ENCODE measurements around the gene PSMA4.

PSMA4 gene

GRCh38 chr15:78570710-78571109, 30.5 kb downstream of the PSMA4 start:
- Histone ChIP-seq H3K4me3 (ENCODE audit: low read depth in 1 of 2, low read length in 2 of 2) (no peak overlapping the region), H3K9ac (ENCODE audit: low read depth in 1 of 2, low read length in 2 of 2) (no peak overlapping the region), H3K36me3 (ENCODE audit: control insufficient read depth in 1 of 2, insufficient read depth in 2 of 2, low read length in 2 of 2) (no peaks in the 10 kb centered on the region), H3K27ac (ENCODE audit: low read depth, low read length) (no peak overlapping the region), H3K27me3 (ENCODE audit: control insufficient read depth in 1 of 2, insufficient read depth in 2 of 2, low read length in 2 of 2) (peaks cover 4 to 6% of the 10 kb centered on the region in 2 donors), H3K4me1 (ENCODE audit: control insufficient read depth in 1 of 2, insufficient read depth in 2 of 2, low read length in 2 of 2) (peaks cover 6 to 10% of the 10 kb centered on the region in 2 donors), H3K9me3 (ENCODE audit: control insufficient read depth in 1 of 2, low read length in 2 of 2) (no peaks in the 10 kb centered on the region)

- Histone ChIP-seq H3K9me3 (ENCODE audit: control insufficient read depth in 1 of 2, low read length in 2 of 2) (no peaks in the 10 kb centered on the region), H3K4me1 (ENCODE audit: control insufficient read depth in 1 of 2, insufficient read depth in 2 of 2, low read length in 2 of 2) (peaks cover 0 to 4% of the 10 kb centered on the region in 2 donors), H3K36me3 (ENCODE audit: control insufficient read depth in 1 of 2, insufficient read depth in 2 of 2, low read length in 2 of 2) (no peaks in the 10 kb centered on the region), H3K9ac (ENCODE audit: low read depth in 1 of 2, low read length in 2 of 2) (no peak overlapping the region), H3K4me3 (ENCODE audit: low read depth in 1 of 2, low read length in 2 of 2) (no peak overlapping the region), H3K27me3 (ENCODE audit: control insufficient read depth in 1 of 2, insufficient read depth in 2 of 2, low read length in 2 of 2) (peaks cover 2 to 4% of the 10 kb centered on the region in 2 donors), H3K27ac (ENCODE audit: low read depth, low read length) (no peak overlapping the region)
These were observed 31.1 kb downstream of the PSMA4 start for GRCh38 chr15:78571382-78571781.

GRCh38 chr15:78573416-78573815, 33.2 kb downstream of the PSMA4 start:
- Histone ChIP-seq H3K9me3 (ENCODE audit: control insufficient read depth in 1 of 2, low read length in 2 of 2) (no peaks in the 10 kb centered on the region), H3K4me3 (ENCODE audit: low read depth in 1 of 2, low read length in 2 of 2) (no peak overlapping the region), H3K27me3 (ENCODE audit: control insufficient read depth in 1 of 2, insufficient read depth in 2 of 2, low read length in 2 of 2) (peaks cover 0 to 4% of the 10 kb centered on the region in 2 donors), H3K4me1 (ENCODE audit: control insufficient read depth in 1 of 2, insufficient read depth in 2 of 2, low read length in 2 of 2) (no peaks in the 10 kb centered on the region), H3K27ac (ENCODE audit: low read depth, low read length) (no peak overlapping the region), H3K36me3 (ENCODE audit: control insufficient read depth in 1 of 2, insufficient read depth in 2 of 2, low read length in 2 of 2) (no peaks in the 10 kb centered on the region), H3K9ac (ENCODE audit: low read depth in 1 of 2, low read length in 2 of 2) (no peak overlapping the region)

GRCh38 chr15:78574944-78575343, 34.7 kb downstream of the PSMA4 start:
- no peak overlapping the region for H3K27ac ChIP-seq (ENCODE audit: low read depth, low read length)

GRCh38 chr15:78597583-78597982, 57.3 kb downstream of the PSMA4 start:
- H3K27me3 ChIP-seq (ENCODE audit: control insufficient read depth in 1 of 2, insufficient read depth in 2 of 2, low read length in 2 of 2), result no peaks in the 10 kb centered on the region
- no peak overlapping the region for H3K9ac ChIP-seq (ENCODE audit: low read depth in 1 of 2, low read length in 2 of 2)
- H3K4me3 ChIP-seq (ENCODE audit: low read depth in 1 of 2, low read length in 2 of 2), result no peak overlapping the region
- H3K36me3 ChIP-seq (ENCODE audit: control insufficient read depth in 1 of 2, insufficient read depth in 2 of 2, low read length in 2 of 2), result no peaks in the 10 kb centered on the region
- no peaks in the 10 kb centered on the region for H3K4me1 ChIP-seq (ENCODE audit: control insufficient read depth in 1 of 2, insufficient read depth in 2 of 2, low read length in 2 of 2)
- no peaks in the 10 kb centered on the region for H3K9me3 ChIP-seq (ENCODE audit: control insufficient read depth in 1 of 2, low read length in 2 of 2)
- H3K27ac ChIP-seq (ENCODE audit: low read depth, low read length), result no peak overlapping the region

More at GRCh38 chr15:78574944-78575343, 34.7 kb downstream of the PSMA4 start:
- Histone ChIP-seq H3K4me3 (ENCODE audit: low read depth in 1 of 2, low read length in 2 of 2) (no peak overlapping the region), H3K36me3 (ENCODE audit: control insufficient read depth in 1 of 2, insufficient read depth in 2 of 2, low read length in 2 of 2) (no peaks in the 10 kb centered on the region), H3K4me1 (ENCODE audit: control insufficient read depth in 1 of 2, insufficient read depth in 2 of 2, low read length in 2 of 2) (no peaks in the 10 kb centered on the region), H3K27me3 (ENCODE audit: control insufficient read depth in 1 of 2, insufficient read depth in 2 of 2, low read length in 2 of 2) (peaks cover 0 to 4% of the 10 kb centered on the region in 2 donors), H3K9me3 (ENCODE audit: control insufficient read depth in 1 of 2, low read length in 2 of 2) (no peaks in the 10 kb centered on the region), H3K9ac (ENCODE audit: low read depth in 1 of 2, low read length in 2 of 2) (no peak overlapping the region)

GRCh38 chr15:78598348-78598747, 58.1 kb downstream of the PSMA4 start:
- Histone ChIP-seq H3K27ac (ENCODE audit: low read depth, low read length) (no peak overlapping the region), H3K27me3 (ENCODE audit: control insufficient read depth in 1 of 2, insufficient read depth in 2 of 2, low read length in 2 of 2) (no peaks in the 10 kb centered on the region), H3K4me1 (ENCODE audit: control insufficient read depth in 1 of 2, insufficient read depth in 2 of 2, low read length in 2 of 2) (no peaks in the 10 kb centered on the region), H3K9me3 (ENCODE audit: control insufficient read depth in 1 of 2, low read length in 2 of 2) (no peaks in the 10 kb centered on the region), H3K9ac (ENCODE audit: low read depth in 1 of 2, low read length in 2 of 2) (no peak overlapping the region), H3K4me3 (ENCODE audit: low read depth in 1 of 2, low read length in 2 of 2) (no peak overlapping the region), H3K36me3 (ENCODE audit: control insufficient read depth in 1 of 2, insufficient read depth in 2 of 2, low read length in 2 of 2) (no peaks in the 10 kb centered on the region)

GRCh38 chr15:78599189-78599588, 58.9 kb downstream of the PSMA4 start:
- Histone ChIP-seq H3K27me3 (ENCODE audit: control insufficient read depth in 1 of 2, insufficient read depth in 2 of 2, low read length in 2 of 2) (no peaks in the 10 kb centered on the region), H3K9ac (ENCODE audit: low read depth in 1 of 2, low read length in 2 of 2) (no peak overlapping the region), H3K27ac (ENCODE audit: low read depth, low read length) (no peak overlapping the region), H3K9me3 (ENCODE audit: control insufficient read depth in 1 of 2, low read length in 2 of 2) (no peaks in the 10 kb centered on the region), H3K4me3 (ENCODE audit: low read depth in 1 of 2, low read length in 2 of 2) (no peak overlapping the region), H3K4me1 (ENCODE audit: control insufficient read depth in 1 of 2, insufficient read depth in 2 of 2, low read length in 2 of 2) (no peaks in the 10 kb centered on the region), H3K36me3 (ENCODE audit: control insufficient read depth in 1 of 2, insufficient read depth in 2 of 2, low read length in 2 of 2) (no peaks in the 10 kb centered on the region)
